ENCODE data around the gene ACAP1.

ACAP1 gene

GRCh38 chr17:7336240-7337175 is at the start of gene ACAP1:
ACAP1 (plus strand) TSS chr17:7336529; CDS start chr17:7336735, 206 bp downstream.
- no peak for DNase-seq (ENCODE audit: low read depth)

- no peak for DNase-seq (ENCODE audit: low read depth)
These were observed 46.9 kb upstream of the ACAP1 start for GRCh38 chr17:7289256-7290032.

DNA sequence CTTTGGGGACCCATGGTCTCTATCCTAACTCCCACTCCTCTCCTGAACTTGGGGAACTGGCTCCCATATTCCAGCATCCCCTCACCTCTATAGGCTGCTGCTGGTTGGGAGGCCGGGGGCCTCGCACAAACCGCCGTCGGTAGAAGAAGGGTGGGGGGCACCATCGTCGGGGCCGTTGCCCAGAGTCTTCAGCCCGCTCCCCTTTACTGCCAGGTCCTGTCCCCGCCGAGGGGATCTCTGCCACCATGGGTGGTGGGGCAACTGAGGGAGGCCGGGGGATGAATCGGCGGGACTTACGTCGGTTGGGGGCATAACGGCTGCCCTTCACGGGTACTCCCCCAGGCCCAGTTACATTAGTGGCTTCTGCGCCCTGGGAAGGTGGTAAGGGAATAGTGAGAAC is 46.2 kb upstream of the ACAP1 start:
- no peak for DNase-seq (ENCODE audit: low read depth)

- DNase-seq (ENCODE audit: low read depth), result no peak
These were observed 45.6 kb upstream of the ACAP1 start for GRCh38 chr17:7290685-7291084.

GRCh38 chr17:7292194-7292593 is 44.1 kb upstream of the ACAP1 start:
- DNase-seq (ENCODE audit: low read depth), result no peak

DNA sequence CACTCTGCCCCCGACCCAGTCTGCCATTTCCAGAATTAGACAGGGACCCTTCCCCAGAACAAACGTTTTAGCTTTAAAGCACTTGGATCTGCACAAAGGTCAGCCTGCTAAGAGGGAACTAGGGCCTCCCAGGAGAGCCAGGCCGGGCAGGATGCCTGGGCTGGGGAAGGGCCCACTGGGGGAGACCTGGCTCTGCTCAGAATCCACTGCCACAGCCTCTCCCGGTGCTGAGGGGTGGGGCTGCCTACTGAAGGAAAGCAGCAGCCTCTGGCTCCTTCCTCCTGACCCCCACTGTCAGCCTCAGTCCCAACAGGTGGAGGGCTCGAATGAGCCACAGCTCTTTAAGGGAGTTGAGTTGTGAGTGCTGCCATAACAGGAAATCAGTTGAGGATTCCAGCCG is 43.6 kb upstream of the ACAP1 start:
- no peak for DNase-seq (ENCODE audit: low read depth)

DNA sequence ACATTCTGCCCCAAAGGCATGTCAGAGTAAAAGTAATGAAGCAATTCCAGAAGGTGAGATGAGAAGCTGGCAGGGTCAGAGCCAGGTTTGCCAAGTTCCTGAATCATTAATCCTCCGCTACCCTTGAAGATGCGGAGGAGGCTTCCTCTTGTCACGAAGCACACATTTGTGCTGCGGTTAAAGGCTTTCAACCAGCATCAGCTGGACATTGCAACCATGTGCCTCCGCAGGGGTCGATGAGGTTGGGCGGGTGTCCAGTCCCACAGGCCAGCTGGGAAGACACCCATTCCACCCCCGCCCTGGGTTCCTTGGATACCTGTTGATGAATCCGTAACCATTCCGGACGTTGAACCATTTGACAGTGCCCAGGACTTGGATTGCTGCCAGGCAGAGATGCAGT is 43.2 kb upstream of the ACAP1 start:
- DNase-seq (ENCODE audit: low read depth), result no peak

DNA sequence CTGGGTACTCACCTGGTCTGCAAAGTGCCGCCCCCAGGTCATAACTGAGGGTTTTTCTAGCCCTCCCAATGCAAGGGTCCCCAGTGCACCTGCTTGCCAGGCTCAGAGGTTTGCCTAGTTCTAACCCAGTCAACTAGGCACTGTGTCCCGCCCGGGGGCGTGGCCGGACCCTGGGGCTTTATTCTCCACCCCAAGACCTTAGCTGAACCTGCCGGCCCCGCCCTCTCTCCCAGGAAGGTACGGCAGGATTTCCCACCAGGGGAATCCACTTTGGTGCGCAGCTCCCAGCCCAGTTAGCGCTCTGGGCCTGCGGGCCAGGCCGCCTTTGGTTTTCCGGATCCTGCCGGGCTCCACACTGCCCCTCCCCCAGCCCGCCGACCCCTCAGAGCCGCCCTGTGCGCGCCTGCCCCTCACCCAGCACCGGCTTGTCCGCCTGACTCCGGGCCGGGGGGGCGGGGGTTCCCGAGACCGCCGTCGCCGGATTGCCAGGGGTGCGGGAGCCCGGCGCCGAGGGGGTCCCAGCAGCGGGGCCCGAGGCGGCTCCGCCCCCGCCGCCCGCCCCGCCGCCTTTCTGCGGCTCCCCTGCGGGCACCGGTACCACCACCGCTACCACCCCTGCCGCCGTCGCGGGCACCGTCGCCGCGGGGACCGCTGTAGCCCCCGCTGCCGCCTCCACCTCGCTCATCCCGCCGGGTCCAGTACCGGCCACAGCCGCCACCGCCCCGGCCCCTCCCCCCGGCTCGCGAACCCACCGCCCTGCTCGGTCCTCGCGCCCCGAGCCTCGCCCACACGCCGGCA is 42.3 kb upstream of the ACAP1 start:
- no peak for DNase-seq (ENCODE audit: low read depth)

GRCh38 chr17:7294614-7295153 is 41.6 kb upstream of the ACAP1 start, which contains the start of gene YBX2:
YBX2 (minus strand) TSS chr17:7294639; CDS start chr17:7294500, 139 bp downstream.
- DNase-seq (ENCODE audit: low read depth), result no peak

DNA sequence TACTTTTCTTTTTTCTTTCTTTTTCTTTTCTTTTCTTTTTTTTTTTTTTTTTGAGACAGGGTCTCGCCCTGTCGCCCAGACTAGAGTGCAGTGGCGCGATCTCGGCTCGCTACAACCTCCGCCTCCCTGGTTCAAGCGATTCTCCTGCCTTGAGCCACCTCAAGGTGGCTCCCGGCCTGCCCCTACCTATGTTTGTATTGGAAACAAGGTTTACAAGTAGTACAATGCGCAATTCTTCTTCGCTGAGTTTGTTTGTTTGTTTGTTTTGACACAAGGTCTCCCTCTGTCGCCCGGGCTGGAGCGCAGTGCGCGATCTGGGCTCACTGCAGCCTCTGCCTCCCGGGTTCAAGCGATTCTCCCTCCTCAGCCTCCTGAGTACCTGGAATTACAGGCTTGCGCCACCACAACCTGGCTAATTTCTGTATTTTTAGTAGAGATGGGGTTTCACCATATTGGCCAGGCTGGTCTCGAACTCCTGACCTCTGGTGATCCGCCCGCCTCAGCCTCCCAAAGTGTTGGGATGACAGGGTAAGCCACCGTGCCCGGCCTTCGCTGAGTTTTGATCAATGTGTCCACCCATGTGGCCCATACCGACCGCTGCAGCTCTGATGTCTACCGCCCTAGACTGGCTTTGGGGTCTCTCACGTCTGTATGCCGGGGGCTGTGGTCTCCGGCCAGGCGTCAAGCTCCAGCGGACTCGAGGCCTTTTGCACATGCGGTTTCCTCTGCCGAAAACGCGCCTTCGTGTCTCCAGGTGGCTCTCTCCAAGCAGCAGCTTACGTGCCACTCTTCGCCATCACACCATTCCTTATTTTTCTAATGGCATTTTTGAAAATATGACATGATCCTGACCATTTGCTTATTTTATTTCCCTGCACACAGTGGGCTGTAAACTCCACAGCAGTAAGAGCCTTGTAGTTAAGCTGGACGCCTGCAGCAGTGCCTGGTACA is 40.8 kb upstream of the ACAP1 start:
- no peak for DNase-seq (ENCODE audit: low read depth)

- no peak for DNase-seq (ENCODE audit: low read depth)
These were observed 40.0 kb upstream of the ACAP1 start for GRCh38 chr17:7296189-7296861.

DNA sequence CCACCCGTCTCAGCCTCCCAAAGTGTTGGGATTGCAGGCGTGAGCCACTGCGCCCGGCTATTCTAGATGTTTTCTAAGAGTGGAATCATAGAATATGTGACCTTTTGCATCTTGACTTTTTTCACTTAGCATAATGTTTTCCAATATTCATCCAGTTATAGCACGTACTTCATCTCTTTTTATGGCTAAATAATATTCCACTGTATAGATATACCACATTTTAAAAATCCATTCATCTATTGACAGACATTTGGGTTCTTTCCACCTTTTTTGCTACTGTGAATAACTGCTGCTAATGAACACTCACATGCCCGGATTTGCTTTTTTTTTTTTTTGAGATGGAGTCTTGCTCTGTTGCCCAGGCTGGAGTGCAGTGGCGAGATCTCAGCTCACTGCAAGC is 32.1 kb upstream of the ACAP1 start:
- no peak for DNase-seq (ENCODE audit: low read depth)

DNA sequence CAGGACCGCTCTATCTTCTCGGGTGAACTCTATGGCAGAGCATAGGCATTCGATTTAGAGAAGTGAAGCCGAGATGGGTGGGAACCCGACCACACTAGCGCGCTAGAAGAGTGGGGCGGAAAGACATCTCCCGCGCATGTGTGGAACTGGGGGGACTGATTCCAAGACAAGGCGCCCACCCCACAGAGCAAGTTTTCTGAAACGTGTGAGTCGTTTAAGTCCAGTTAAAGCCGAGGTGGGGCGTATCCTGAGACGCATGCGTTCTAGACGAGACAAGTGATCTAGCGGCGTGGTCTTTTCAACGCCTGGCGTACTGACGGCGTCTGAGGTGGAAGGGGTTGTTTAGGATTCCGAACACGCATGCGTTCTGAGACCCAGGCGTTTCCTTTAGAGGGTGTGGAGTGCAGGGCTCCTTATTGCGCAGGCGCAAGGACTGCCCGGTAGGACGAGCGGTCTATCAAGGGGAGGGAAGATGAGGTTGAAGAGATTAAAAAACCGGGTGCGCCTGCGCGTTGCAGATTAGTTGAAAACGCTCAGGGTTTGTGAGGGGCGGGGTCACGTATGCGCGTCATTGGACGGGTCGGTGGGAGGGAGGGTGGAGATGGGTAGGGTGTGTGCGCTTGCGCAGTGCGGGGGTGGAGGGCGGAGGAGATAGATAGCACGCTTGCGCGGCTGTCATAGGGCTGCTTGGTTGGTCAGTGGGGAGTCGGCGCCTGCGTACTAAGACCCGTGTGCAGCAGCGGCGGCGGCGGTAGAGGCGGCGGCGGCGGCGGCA is 29.2 kb upstream of the ACAP1 start, which contains the start of gene EIF5A:
TSS of gene EIF5A (plus strand) at position 718 of the 775 bp plus-strand sequence. CDS start 2,008 bp downstream, outside the sequence.
- DNase-seq (ENCODE audit: low read depth), result peak; percentile 100

DNA sequence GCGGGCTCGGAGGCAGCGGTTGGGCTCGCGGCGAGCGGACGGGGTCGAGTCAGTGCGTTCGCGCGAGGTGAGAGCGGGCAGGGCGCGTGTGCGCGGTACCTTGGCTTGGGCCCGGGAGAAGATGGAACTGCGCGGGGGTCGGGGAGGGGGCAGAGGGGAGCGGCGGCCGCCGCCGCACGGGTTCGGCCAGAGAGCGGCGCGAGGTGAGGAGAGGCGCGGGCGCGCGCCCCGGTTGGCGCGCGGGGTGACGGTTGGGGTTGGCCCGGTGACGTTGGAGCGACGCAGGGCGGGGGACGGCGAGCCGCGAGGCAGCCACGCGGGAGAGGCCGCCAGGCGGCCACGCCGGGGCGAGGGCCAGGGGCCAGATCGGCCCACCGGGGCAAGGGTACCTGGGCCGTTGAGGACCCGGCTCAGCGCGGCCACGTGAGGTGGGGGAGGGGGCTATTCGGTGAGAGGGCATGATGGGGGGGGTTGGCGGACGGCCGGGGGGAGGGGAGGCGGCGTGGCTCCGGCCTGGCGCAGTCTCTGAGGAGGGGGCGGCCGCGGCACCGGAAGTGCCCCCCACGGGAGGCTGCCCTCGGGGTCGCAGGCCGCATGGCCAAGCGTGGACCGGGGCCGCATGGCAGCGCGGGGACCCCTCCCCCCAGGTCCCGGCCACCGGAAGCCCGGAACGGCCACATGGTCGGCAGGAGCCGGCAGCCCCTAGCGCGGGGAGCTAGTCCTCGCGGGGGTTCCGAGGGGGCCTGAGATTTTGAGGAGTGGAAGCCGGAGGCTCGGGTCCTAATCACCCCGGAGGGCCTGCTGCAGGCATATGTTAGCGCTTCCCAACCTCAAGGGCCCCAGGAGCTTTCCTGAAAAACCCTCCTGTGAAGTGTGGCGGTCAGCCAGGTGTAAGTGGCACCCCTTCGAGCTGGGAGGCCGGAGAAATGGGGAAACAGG is 28.4 kb upstream of the ACAP1 start:
- no peak for DNase-seq (ENCODE audit: low read depth)

DNA sequence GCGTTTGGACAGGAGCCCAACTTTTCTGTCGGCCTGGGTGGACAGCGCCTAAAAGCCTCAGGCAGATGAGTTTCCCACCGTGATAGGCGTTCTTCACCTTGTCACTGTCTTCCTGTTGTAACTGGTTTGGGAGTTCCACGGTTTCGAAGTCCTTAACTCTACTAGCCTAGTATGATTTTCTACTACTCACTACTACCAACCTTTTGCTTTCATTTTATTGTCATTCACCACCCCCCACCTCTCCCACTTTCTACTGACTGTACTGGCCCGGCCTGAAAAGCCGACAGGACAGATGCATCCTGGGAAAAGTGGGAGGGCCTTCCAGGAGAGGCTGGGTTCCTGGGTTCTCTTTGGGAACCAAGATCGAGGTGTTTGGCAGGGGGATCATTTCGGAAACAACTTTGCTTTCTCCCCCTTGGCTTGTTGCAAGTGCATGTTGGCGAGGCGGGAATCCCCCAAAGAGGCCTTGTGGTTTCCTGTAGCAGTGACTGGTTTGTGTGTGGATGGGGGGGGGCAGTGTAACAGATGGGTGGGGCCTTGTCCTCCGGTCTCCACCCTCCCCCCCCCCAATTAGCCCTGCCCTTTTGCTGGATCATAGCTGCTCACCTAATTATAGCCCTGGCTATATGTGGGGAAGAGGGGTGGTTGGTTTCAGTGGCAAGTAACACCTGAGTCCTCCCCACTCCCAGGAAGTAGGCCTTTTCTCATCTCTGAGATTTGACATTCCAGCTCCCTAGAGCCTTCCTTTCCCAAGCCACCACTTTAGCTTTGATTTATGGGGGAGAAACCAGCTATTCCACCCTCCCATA is 27.5 kb upstream of the ACAP1 start:
- peak; percentile 45 for DNase-seq (ENCODE audit: low read depth)

DNA sequence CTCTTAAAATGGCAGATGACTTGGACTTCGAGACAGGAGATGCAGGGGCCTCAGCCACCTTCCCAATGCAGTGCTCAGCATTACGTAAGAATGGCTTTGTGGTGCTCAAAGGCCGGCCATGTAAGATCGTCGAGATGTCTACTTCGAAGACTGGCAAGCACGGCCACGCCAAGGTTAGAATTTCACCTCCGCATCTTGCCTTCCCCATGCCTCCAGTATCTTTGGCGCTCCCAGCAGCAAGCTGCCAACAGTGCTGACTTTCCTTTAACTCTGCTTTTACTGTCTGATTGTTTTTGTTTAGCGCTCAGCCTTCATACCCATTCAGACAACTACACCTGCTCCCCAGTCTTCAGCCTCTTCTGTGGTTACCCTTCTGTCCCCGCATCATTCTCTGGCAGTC is 26.7 kb upstream of the ACAP1 start:
- no peak for DNase-seq (ENCODE audit: low read depth)

DNA sequence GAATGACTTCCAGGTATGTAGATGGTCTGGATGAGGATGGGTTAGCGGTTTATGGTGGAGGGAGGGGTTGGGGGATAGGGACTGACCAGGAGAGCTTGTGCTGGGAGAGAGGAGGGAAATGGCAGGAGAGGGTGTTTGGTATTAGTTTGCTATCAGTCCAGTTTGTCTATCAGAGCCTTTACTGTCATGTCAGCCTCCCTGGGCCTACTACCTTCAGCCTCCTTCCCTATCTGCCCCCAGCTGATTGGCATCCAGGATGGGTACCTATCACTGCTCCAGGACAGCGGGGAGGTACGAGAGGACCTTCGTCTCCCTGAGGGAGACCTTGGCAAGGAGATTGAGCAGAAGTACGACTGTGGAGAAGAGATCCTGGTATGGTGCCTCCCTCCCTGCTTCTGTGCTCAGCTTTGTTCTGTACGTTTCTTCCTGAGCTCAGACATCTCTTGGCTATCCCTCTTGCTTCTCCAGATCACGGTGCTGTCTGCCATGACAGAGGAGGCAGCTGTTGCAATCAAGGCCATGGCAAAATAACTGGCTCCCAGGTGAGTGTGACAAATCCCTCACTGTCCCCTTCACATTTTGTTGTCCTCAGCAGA is 25.1 kb upstream of the ACAP1 start:
- no peak for DNase-seq (ENCODE audit: low read depth)

Data from non-pigmented ciliary epithelial cell (primary cell).